DND-41 (cell line): ENCODE measurements around the gene RPS16.

Experiments used
- ATAC-seq: fragments of 200-7000 bp; cut with Tn5 transposase; 3 replicates; pipeline ENCODE4 v1.9.1; 2021; ENCODE audit warnings: low read depth; ENCODE audit not compliant: insufficient read depth
- DNase-seq: peaks from one replicate; pipeline ENCODE4 v3.0.0-alpha.2; 2020
- H2AFZ ChIP-seq: 2 replicates; pipeline ENCODE4 v1.6.0; 2012; ENCODE audit warnings: low read depth, low read length
- H3K27ac ChIP-seq: 2 replicates; pipeline ENCODE4 v1.5.1; 2012; ENCODE audit warnings: low read length, inconsistent platforms
- H3K27me3 ChIP-seq: fragments of 200-600 bp; sonication (generic); 2 replicates; pipeline ENCODE4 v1.6.0; 2012; ENCODE audit warnings: low read length, mild to moderate bottlenecking, inconsistent platforms; ENCODE audit not compliant: insufficient read depth, poor library complexity
- H3K36me3 ChIP-seq: 2 replicates; pipeline ENCODE4 v1.5.1; 2012; ENCODE audit warnings: low read length, inconsistent platforms; ENCODE audit not compliant: insufficient read depth
- H3K4me1 ChIP-seq: 2 replicates; pipeline ENCODE4 v1.5.1; 2012; ENCODE audit warnings: mild to moderate bottlenecking, low read length; ENCODE audit not compliant: insufficient read depth
- H3K4me2 ChIP-seq: 2 replicates; pipeline ENCODE4 v1.6.0; 2012; ENCODE audit warnings: mild to moderate bottlenecking, moderate library complexity, low read length, inconsistent platforms; ENCODE audit not compliant: insufficient read depth
- H3K4me3 ChIP-seq, 2 experiments: fragments of 200-600 bp in 1 of 2; shearing (Covaris generic) in 1 of 2; 2 replicates each; pipeline ENCODE4 v1.5.1; 2012 to 2016; ENCODE audit warnings: inconsistent platforms in 2 of 2, low read length in 2 of 2, mild to moderate bottlenecking in 2 of 2, low read depth in 1 of 2, moderate library complexity in 1 of 2
- H3K79me2 ChIP-seq: 2 replicates; pipeline ENCODE4 v1.6.0; 2012; ENCODE audit warnings: low read length, inconsistent platforms; ENCODE audit not compliant: insufficient read depth
- H3K9ac ChIP-seq: 2 replicates; pipeline ENCODE4 v1.6.0; 2012; ENCODE audit warnings: low read depth, mild to moderate bottlenecking, inconsistent platforms, low read length, moderate library complexity
- H3K9me3 ChIP-seq: 2 replicates; pipeline ENCODE4 v1.5.1; 2012; ENCODE audit warnings: low read length, moderate library complexity, mild to moderate bottlenecking, inconsistent platforms; ENCODE audit not compliant: insufficient read depth, severe bottlenecking
- H4K20me1 ChIP-seq: 2 replicates; pipeline ENCODE4 v1.6.0; 2012; ENCODE audit warnings: low read length; ENCODE audit not compliant: insufficient read depth
- EZH2 ChIP-seq: IDR thresholded peaks from 3 replicates; pipeline ENCODE4 v1.6.1; 2012; ENCODE audit warnings: borderline replicate concordance, low read depth, mild to moderate bottlenecking, moderate library complexity, low read length, inconsistent platforms; ENCODE audit not compliant: severe bottlenecking
- TF ChIP-seq, protein P1 (sequence below): IDR thresholded peaks from 2 replicates; pipeline ENCODE4 v1.5.1; 2012; ENCODE audit warnings: borderline replicate concordance, low read length, moderate library complexity, mild to moderate bottlenecking; ENCODE audit not compliant: poor library complexity, severe bottlenecking; ENCODE audit errors: extremely low read depth

The RPS16 gene

DNA sequence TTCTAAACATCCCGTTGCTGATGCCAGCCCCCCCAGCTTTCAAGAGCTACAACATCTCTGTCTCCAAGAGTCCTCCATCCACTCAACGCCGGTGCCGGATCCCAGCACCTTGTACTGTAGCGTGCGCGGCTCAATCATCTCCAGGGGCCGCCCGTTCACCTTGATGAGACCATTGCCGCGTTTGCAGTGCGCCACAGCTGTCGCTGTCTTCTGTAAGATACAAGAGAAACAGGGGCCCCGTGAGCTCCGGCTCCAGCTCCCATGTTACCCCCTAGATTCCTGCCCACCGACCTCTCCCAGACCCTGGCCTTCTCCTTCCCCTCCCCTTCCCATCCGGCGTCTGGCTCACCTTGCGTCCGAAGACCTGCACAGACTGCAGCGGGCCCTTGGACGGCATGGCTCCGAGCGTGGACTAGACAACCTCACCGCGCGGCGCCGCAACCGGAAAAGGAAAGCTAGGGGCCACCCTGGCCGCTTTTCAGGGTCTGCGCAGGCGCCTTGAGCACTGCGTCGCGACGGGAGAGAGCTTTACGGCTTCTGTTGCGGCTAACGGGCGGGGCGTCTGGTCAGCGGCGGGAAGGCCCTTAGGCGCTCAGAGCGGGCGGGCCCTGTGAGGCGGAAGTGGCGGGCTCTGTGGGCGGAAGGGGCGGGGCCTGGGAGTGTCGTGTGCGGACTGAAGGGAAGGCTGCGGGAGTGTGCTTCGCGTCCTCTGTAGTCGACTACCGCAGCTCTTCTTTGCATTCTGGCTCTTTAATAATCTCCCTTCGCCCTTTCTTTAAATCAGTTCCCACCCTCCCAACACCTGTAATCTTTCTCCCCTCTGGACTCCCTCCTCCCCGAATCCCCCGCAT, at the start of gene RPS16:
Gene RPS16 (minus strand): TSS at position 451 of the 851 bp plus-strand sequence. CDS start 54 bp downstream, at position 397.
- H3K79me2 ChIP-seq, result peaks cover 32% of the 10 kb centered on the region
- H4K20me1 ChIP-seq, result peaks cover 30% of the 10 kb centered on the region
- peak; percentile 99 for DNase-seq
- H3K27me3 ChIP-seq, result no peaks in the 10 kb centered on the region
- peak within 1 kb of the TSS; percentile 95 for H3K27ac ChIP-seq
- peak within 1 kb of the TSS; percentile 78 for H2AFZ ChIP-seq
- H3K4me1 ChIP-seq, result peaks cover 32% of the 10 kb centered on the region
- peaks cover 35% of the 10 kb centered on the region for H3K36me3 ChIP-seq
- ATAC-seq, result peak; percentile 93
- peak within 1 kb of the TSS; percentile 93 for H3K4me2 ChIP-seq
- H3K9me3 ChIP-seq, result no peaks in the 10 kb centered on the region
- no peak for TF ChIP-seq EZH2
- TF ChIP-seq, protein P1, sequence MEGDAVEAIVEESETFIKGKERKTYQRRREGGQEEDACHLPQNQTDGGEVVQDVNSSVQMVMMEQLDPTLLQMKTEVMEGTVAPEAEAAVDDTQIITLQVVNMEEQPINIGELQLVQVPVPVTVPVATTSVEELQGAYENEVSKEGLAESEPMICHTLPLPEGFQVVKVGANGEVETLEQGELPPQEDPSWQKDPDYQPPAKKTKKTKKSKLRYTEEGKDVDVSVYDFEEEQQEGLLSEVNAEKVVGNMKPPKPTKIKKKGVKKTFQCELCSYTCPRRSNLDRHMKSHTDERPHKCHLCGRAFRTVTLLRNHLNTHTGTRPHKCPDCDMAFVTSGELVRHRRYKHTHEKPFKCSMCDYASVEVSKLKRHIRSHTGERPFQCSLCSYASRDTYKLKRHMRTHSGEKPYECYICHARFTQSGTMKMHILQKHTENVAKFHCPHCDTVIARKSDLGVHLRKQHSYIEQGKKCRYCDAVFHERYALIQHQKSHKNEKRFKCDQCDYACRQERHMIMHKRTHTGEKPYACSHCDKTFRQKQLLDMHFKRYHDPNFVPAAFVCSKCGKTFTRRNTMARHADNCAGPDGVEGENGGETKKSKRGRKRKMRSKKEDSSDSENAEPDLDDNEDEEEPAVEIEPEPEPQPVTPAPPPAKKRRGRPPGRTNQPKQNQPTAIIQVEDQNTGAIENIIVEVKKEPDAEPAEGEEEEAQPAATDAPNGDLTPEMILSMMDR, result peak; percentile 1
- peak within 1 kb of the TSS; percentile 87 to 98 for H3K4me3 ChIP-seq
- H3K9ac ChIP-seq, result peak within 1 kb of the TSS; percentile 85

DNA sequence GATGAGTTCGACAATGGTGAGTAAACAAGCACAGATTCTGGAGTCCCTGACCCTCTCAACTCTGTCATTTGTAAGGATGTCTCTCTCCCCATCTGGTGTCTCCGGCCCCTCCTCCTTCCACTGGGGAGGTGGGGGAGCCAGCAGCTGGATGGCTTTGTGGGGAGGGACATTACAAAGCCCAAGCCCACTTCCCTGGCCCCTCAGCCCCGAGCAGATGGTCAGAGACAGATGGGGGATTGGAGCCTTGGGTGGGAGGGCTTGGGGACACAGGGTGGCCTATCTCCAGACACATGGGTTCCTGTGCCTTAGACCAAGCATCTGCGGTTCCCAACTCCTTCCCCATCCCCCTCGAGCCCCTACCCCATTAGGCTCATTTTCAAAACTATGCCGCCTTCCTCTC, 47.4 kb upstream of the RPS16 start:
- Histone ChIP-seq H3K9ac (no peak overlapping the region), H3K27ac (no peak overlapping the region), H3K4me1 (peaks cover 25% of the 10 kb centered on the region), H3K79me2 (peaks cover 31% of the 10 kb centered on the region), H3K4me3 (no peak overlapping the region), H2AFZ (no peak overlapping the region), H3K27me3 (no peaks in the 10 kb centered on the region), H3K36me3 (peaks cover 44% of the 10 kb centered on the region), H3K9me3 (no peaks in the 10 kb centered on the region), H4K20me1 (peaks cover 2% of the 10 kb centered on the region; the same call in 1 of the 2 replicates), H3K4me2 (peak overlapping the region; percentile 42; the same call in 1 of the 2 replicates)
- DNase-seq (no peak), ATAC-seq (no peak)
- TF ChIP-seq EZH2, result no peak
- TF ChIP-seq, protein P1, result no peak

DNA sequence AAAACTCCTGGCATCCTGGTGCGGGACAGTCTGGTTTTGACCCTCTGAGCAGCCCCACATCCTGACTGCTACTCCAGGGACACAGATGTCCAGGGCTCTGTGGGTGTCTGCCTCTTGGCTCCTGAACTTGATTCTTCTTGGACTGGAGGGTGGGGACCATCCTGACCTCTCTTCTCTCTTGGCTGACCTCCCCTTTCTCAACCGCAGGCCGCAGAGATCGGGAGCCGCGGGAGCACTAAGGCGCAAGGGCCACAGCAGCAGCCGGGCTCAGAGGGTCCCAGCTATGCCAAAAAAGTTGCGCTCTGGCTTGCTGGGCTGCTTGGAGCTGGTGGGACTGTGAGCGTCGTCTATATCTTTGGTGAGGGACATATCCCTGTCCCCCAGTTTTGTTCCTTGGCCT, 45.9 kb upstream of the RPS16 start:
- peaks cover under 1% of the 10 kb centered on the region; the same call in 1 of the 2 replicates for H4K20me1 ChIP-seq
- peak overlapping the region; percentile 73 for H3K9ac ChIP-seq
- H3K4me2 ChIP-seq, result peak overlapping the region; percentile 71
- H3K9me3 ChIP-seq, result no peaks in the 10 kb centered on the region
- H3K4me3 ChIP-seq, result peak overlapping the region; percentile 42 to 68; a peak in 3 of 4 replicates
- peaks cover 25% of the 10 kb centered on the region for H3K4me1 ChIP-seq
- H3K27ac ChIP-seq, result peak overlapping the region; percentile 69
- peaks cover 31% of the 10 kb centered on the region for H3K79me2 ChIP-seq
- peaks cover 35% of the 10 kb centered on the region for H3K36me3 ChIP-seq
- DNase-seq, result no peak
- no peak for TF ChIP-seq EZH2
- TF ChIP-seq, protein P1, result no peak
- no peaks in the 10 kb centered on the region for H3K27me3 ChIP-seq
- no peak for ATAC-seq
- H2AFZ ChIP-seq, result peak overlapping the region; percentile 70; the same call in 1 of the 2 replicates
